K562 (cell line): ENCODE results near the gene ECSIT. TPM values are rescaled to one million over a fixed set of nuclear protein-coding genes. Genes with fewer than 3 reads are reported as not detected.
A peak's percentile ranks its signal among the peaks of the same experiment; 100 is the strongest.

ENCODE experiments used
- ATAC-seq: fragments of 200-7000 bp; cut with Tn5 transposase; 3 replicates; pipeline ENCODE4 v1.9.1; 2020; ENCODE audit warnings: moderate library complexity
- BruUV-seq: library from RNA; stranded (reverse); fragments of 400-500 nt; replicated peaks from 2 replicates; lab custom pipeline; 2021; lab: Mats Ljungman, UMichigan
- CTCF ChIA-PET: fragments of 300-600 bp; formaldehyde crosslinking; extraction: SDS; loops from one replicate; lab custom pipeline; 2021; ENCODE audit warnings: low intra/inter-chr PET ratio; lab: Yijun Ruan, JAX
- POLR2A ChIA-PET: fragments of 300-600, 350-650 bp; sonication (Branson Sonifier 250); formaldehyde crosslinking; extraction: SDS; loops from one replicate; lab custom pipeline; 2021; ENCODE audit warnings: antibody characterized with exemption, inconsistent platforms; lab: Yijun Ruan, JAX
- DNase-seq, 4 experiments: peaks; one replicate each; pipeline versions ENCODE4 v3.0.0 to v3.0.0-alpha.2; 2011 to 2018; ENCODE audit warnings: low spot score in 3 of 4, mixed read lengths in 3 of 4; ENCODE audit errors: extremely low read depth in 1 of 4
- FAIRE-seq: peaks from 2 replicates; lab custom pipeline; 2011; peaks lifted over from hg19 to GRCh38; lab: Jason Lieb, UNC
- H2AFZ ChIP-seq: 2 replicates; pipeline ENCODE4 v1.6.0; 2011; ENCODE audit warnings: low read depth, low read length, control low read depth, inconsistent platforms
- H3K27ac ChIP-seq: fragments of 200-600 bp; 3 replicates; pipeline ENCODE4 v1.8.0; 2011; ENCODE audit warnings: low read depth, mild to moderate bottlenecking, control low read depth, inconsistent platforms, low read length, moderate library complexity, mixed read lengths; ENCODE audit errors: extremely low read depth
- H3K27me3 ChIP-seq, 2 experiments: fragments of 300-600 bp in 1 of 2; 2 replicates in 1 of 2; 3 replicates in 1 of 2; pipeline versions ENCODE4 v1.6.0 to v1.8.0; 2011; ENCODE audit warnings: inconsistent platforms in 2 of 2, low read length in 2 of 2, mild to moderate bottlenecking in 1 of 2, mixed read lengths in 1 of 2, moderate library complexity in 1 of 2; ENCODE audit not compliant: control insufficient read depth in 2 of 2, insufficient read depth in 2 of 2
- H3K36me3 ChIP-seq: fragments of 300-600 bp; 3 replicates; pipeline ENCODE4 v1.8.0; 2011; ENCODE audit warnings: mild to moderate bottlenecking, low read length, inconsistent platforms; ENCODE audit not compliant: control insufficient read depth, insufficient read depth
- H3K4me1 ChIP-seq, 2 experiments: fragments of 200-600 bp in 1 of 2; replicated peaks in 1 of 2; 2 replicates in 1 of 2; 3 replicates in 1 of 2; pipeline versions ENCODE4 v1.5.1 to v1.8.0; 2011; ENCODE audit warnings: inconsistent platforms in 2 of 2, low read length in 2 of 2, mild to moderate bottlenecking in 1 of 2, mixed read lengths in 1 of 2, moderate library complexity in 1 of 2; ENCODE audit not compliant: control insufficient read depth in 2 of 2, insufficient read depth in 2 of 2
- H3K4me2 ChIP-seq: 2 replicates; pipeline ENCODE4 v1.6.1; 2011; ENCODE audit warnings: low read length, control low read depth, inconsistent platforms, mixed read lengths; ENCODE audit not compliant: insufficient read depth
- H3K4me3 ChIP-seq: fragments of 200-600 bp; sonication (generic), shearing (Covaris generic); 2 replicates; pipeline ENCODE4 v1.5.1; 2016; ENCODE audit warnings: control low read depth, inconsistent platforms
- H3K79me2 ChIP-seq: fragments of 200-600 bp; 3 replicates; pipeline ENCODE4 v1.8.0; 2011; ENCODE audit warnings: low read length, inconsistent platforms; ENCODE audit not compliant: control insufficient read depth, insufficient read depth
- H3K9ac ChIP-seq, 2 experiments: 2 replicates each; pipeline versions ENCODE4 v1.6.0 to v1.6.1; 2011; ENCODE audit warnings: low read depth in 2 of 2, low read length in 2 of 2, control low read depth in 1 of 2, inconsistent platforms in 1 of 2, mild to moderate bottlenecking in 1 of 2, mixed read lengths in 1 of 2; ENCODE audit not compliant: insufficient read depth in 1 of 2
- H3K9me1 ChIP-seq: one replicate; pipeline ENCODE4 v1.6.0; 2011; ENCODE audit warnings: inconsistent platforms, mild to moderate bottlenecking, low read length, moderate library complexity; ENCODE audit not compliant: control insufficient read depth, insufficient read depth
- H3K9me3 ChIP-seq: replicated peaks from 2 replicates; pipeline ENCODE4 v1.5.1; 2011; ENCODE audit warnings: low read depth, low read length, inconsistent platforms; ENCODE audit not compliant: control insufficient read depth, insufficient read depth
- H4K20me1 ChIP-seq: replicated peaks from 2 replicates; pipeline ENCODE4 v1.6.1; 2011; ENCODE audit warnings: low read length, inconsistent platforms, mixed read lengths; ENCODE audit not compliant: control insufficient read depth, insufficient read depth
- ARID3B ChIP-seq: fragments of 250-450 bp; sonication (Bioruptor Pico); IDR thresholded peaks from 2 replicates; pipeline ENCODE4 v1.4.0; 2020; ENCODE audit warnings: borderline replicate concordance
- ETS2 ChIP-seq: IDR thresholded peaks from 2 replicates; pipeline ENCODE4 v1.6.1; 2016; ENCODE audit warnings: borderline replicate concordance, missing genetic modification characterization, mild to moderate bottlenecking, moderate library complexity, missing compliant biosample characterization; ENCODE audit not compliant: poor library complexity, severe bottlenecking
- FOXA3 ChIP-seq, 2 experiments: fragments of 450-650 bp in 1 of 2; sonication (generic) in 1 of 2; formaldehyde crosslinking; IDR thresholded peaks in 1 of 2; conservative IDR thresholded peaks in 1 of 2; 2 replicates each; pipeline versions ENCODE4 v1.4.0 to v1.8.0; 2020 to 2022; ENCODE audit warnings: mild to moderate bottlenecking in 2 of 2, missing genetic modification reagents in 1 of 2
- LARP7 ChIP-seq: fragments of 450-650 bp; IDR thresholded peaks from 2 replicates; pipeline ENCODE4 v1.6.1; 2016
- MAFK ChIP-seq: IDR thresholded peaks from 2 replicates; pipeline ENCODE4 v1.6.1; 2011; ENCODE audit warnings: low read length, improper control_type of control experiment
- MBD1 ChIP-seq: fragments of 250-450 bp; sonication (Bioruptor Pico); IDR thresholded peaks from 2 replicates; pipeline ENCODE4 v1.8.0; 2022; ENCODE audit warnings: inconsistent platforms
- NFYB ChIP-seq: IDR thresholded peaks from 2 replicates; pipeline ENCODE4 v1.6.1; 2011; ENCODE audit warnings: mild to moderate bottlenecking, moderate library complexity; ENCODE audit not compliant: insufficient read length; ENCODE audit errors: extremely low read depth
- PKNOX1 ChIP-seq: fragments of 450-650 bp; IDR thresholded peaks from 2 replicates; pipeline ENCODE4 v1.6.1; 2016
- POLR2A ChIP-seq: fragments of 450-650 bp; conservative IDR thresholded peaks from 2 replicates; pipeline ENCODE4 v1.6.1; 2016
- THAP7 ChIP-seq: fragments of 250-450 bp; sonication (Bioruptor Pico); IDR thresholded peaks from 2 replicates; pipeline ENCODE4 v1.5.0; 2021
- ZFP1 ChIP-seq: fragments of 450-650 bp; formaldehyde crosslinking; IDR thresholded peaks from 2 replicates; pipeline ENCODE4 v1.4.0; 2020; ENCODE audit warnings: mild to moderate bottlenecking, mixed read lengths
- WGBS: fragments of 100-300 bp; shearing (Covaris generic); methylation state at CpG from one replicate; pipeline ENCODE4 v1.1.6; 2016; ENCODE audit warnings: low coverage, mixed read lengths; ENCODE audit not compliant: insufficient coverage; ENCODE audit errors: missing lambda C conversion rate; 5-methylcytosine and 5-hydroxymethylcytosine counted together
- in situ Hi-C: fragments of 300-500 bp; cut with MboI; formaldehyde crosslinking; loops from 4 replicates; pipeline ENCODE4 v1.15.0; 2018; ENCODE audit warnings: inconsistent platforms, mixed read lengths
- intact Hi-C: fragments of 100-400 bp; cut with micrococcal nuclease; formaldehyde crosslinking; loops from 2 replicates; pipeline ENCODE4 v1.14.2; 2022
- polyA plus RNA-seq, 8 experiments: library from polyadenylated mRNA; depleted of rRNA in 4 of 8; stranded (reverse) in 5 of 8; unstranded in 3 of 8; fragments of >200 nt; fragmentation: Nextera tagmentation in 2 of 8; fragmentation: Illumina TruSeq in 1 of 8; extraction: Ambion mirVana in 2 of 8; extraction: Trizol in 1 of 8; gene quantifications; 2 replicates each; pipeline versions ENCODE4 v1.2.1 to v1.2.3, GENCODE V29; 2011 to 2014; ENCODE audit warnings: inconsistent platforms in 1 of 8, missing spikeins in 1 of 8
- total RNA-seq, 7 experiments: library from RNA; depleted of rRNA in 6 of 7; stranded (reverse); fragments of >200 nt in 6 of 7; fragmentation: Illumina TruSeq in 2 of 7; extraction: Trizol in 2 of 7; gene quantifications; 2 replicates each; pipeline versions ENCODE4 v1.2.1 to v1.2.3, GENCODE V29; 2011 to 2021; ENCODE audit warnings: low replicate concordance in 1 of 7
- TF ChIP-seq, protein P1 (sequence below): sonication (generic); formaldehyde crosslinking; IDR thresholded peaks from 2 replicates; pipeline ENCODE4 v1.8.0; 2022; ENCODE audit warnings: missing genetic modification reagents, mild to moderate bottlenecking, moderate library complexity, borderline replicate concordance
- TF ChIP-seq, protein P2 (sequence below), 2 experiments: fragments of 450-650 bp in 1 of 2; sonication (generic) in 1 of 2; formaldehyde crosslinking; conservative IDR thresholded peaks; 2 replicates each; pipeline versions ENCODE4 v1.4.0 to v1.8.1; 2020 to 2022; ENCODE audit warnings: mild to moderate bottlenecking in 1 of 2, missing genetic modification reagents in 1 of 2

The ECSIT gene
- total and polyA plus RNA-seq, 9 of the 15 experiments (the other 6 are each of a cell fraction or from before 2014, with no cell fraction given): 1.1 to 82.5 (median 43.9) TPM

DNA sequence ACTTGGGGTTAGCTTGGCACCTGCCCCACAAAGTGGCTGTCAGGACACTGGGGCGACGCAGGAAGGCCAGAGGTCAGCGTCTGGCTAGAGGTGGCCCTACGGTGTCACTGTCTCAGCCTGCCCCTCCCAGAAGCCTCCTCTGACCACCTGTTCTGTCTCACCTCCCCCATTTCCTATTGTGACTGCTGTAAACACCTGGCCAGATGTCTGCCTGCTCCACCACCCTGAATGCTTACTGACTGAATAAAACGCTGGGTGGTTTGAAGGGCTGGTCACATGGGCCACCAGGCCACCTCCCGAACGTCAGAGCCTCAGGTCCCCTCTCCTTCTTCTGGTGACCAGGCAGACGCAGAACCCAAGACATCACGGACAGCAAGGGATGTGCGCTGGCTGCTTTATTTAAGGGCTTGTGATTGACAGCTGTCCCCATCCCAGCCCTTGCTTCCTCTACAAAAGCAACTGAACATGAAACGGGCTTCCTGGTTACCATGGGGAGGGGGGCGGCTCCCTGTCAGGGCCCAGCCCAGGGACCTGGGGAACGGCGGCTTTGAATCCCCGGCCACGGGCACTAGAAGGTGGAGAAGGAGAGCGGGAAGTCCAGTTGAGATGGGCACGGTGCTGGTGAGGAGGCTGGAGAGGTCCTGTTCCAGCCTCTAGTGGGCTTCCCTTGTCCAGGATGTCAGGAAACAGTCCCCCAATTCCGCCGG lies 23.9 kb upstream of the ECSIT start:
- 81% methylated on average over 20 of the region's 20 CpGs for WGBS
- peaks cover 5% of the 10 kb centered on the region for H3K9me1 ChIP-seq
- H3K9ac ChIP-seq: no peak overlapping the region; a peak in 1 of 4 replicates
- intact Hi-C loops (loop anchor here (1.0 kb wide), 1 partner anchor 57 kb away; no protein-coding TSS in a partner anchor), in situ Hi-C loops (no loop called here)
- POLR2A ChIA-PET: interaction anchor here (0.7 kb wide), 1 partner anchor 213 kb away, joined by 3 read pairs; no protein-coding TSS in a partner anchor
- peaks cover 50% of the 10 kb centered on the region; the same call in 2 of the 3 replicates for H3K36me3 ChIP-seq
- CTCF ChIA-PET: interaction anchor here (0.5 kb wide), 1 partner anchor 67 kb away, joined by 5 read pairs; no protein-coding TSS in a partner anchor
- H2AFZ ChIP-seq: no peak overlapping the region
- H3K4me2 ChIP-seq: no peak overlapping the region
- FAIRE-seq (no peak), ATAC-seq (no peak), DNase-seq (no peak)
- no peaks in the 10 kb centered on the region for H3K9me3 ChIP-seq
- H3K4me3 ChIP-seq: no peak overlapping the region
- H4K20me1 ChIP-seq: peaks cover 9% of the 10 kb centered on the region; the same call in 1 of the 2 replicates
- H3K4me1 ChIP-seq: peaks cover 7 to 39% of the 10 kb centered on the region in 2 experiments; a peak in 4 of 5 replicates
- H3K27ac ChIP-seq: peak overlapping the region; percentile 35; the same call in 1 of the 3 replicates
- H3K79me2 ChIP-seq: peaks cover 26% of the 10 kb centered on the region
- H3K27me3 ChIP-seq: no peaks in the 10 kb centered on the region
- BruUV-seq: no TSS peak
- no peak for TF ChIP-seq MAFK
- no peak for TF ChIP-seq NFYB
- TF ChIP-seq ARID3B (CRISPR knock-in tag): no peak
- peak; percentile 76 for TF ChIP-seq PKNOX1
- no peak for TF ChIP-seq ETS2 (tag)
- TF ChIP-seq MBD1: no peak
- TF ChIP-seq, protein P1, sequence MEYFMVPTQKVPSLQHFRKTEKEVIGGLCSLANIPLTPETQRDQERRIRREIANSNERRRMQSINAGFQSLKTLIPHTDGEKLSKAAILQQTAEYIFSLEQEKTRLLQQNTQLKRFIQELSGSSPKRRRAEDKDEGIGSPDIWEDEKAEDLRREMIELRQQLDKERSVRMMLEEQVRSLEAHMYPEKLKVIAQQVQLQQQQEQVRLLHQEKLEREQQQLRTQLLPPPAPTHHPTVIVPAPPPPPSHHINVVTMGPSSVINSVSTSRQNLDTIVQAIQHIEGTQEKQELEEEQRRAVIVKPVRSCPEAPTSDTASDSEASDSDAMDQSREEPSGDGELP (CRISPR knock-in tag): 0 out of 2 replicates have a peak, but pooled peaks have one; percentile 0
- no peak for TF ChIP-seq THAP7 (CRISPR knock-in tag)
- TF ChIP-seq FOXA3 (CRISPR knock-in tag; conservative IDR thresholded peaks at IDR 0.05 in 1 of 2, IDR thresholded peaks at IDR 0.05 in 1 of 2): no peak
- TF ChIP-seq POLR2A: 0 out of 2 replicates have a peak, but pooled peaks have one; percentile 30
- TF ChIP-seq, protein P2, sequence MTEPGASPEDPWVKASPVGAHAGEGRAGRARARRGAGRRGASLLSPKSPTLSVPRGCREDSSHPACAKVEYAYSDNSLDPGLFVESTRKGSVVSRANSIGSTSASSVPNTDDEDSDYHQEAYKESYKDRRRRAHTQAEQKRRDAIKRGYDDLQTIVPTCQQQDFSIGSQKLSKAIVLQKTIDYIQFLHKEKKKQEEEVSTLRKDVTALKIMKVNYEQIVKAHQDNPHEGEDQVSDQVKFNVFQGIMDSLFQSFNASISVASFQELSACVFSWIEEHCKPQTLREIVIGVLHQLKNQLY (CRISPR knock-in tag; conservative IDR thresholded peaks at IDR 0.05): no peak
- TF ChIP-seq LARP7: no peak
- TF ChIP-seq ZFP1 (CRISPR knock-in tag): no peak
